GM19467 (cell line): Measurements from ENCODE around the gene TPH1.
"Not testable (repeated sequence)": the region's sequence is repeated elsewhere in the genome, so short reads cannot be mapped to it uniquely, and the experiment has no call there.

Experiments
- ATAC-seq: cut with Tn5 transposase; IDR thresholded peaks from one replicate; pipeline ENCODE4 v1.9.1; 2021; ENCODE audit warnings: mild to moderate bottlenecking, moderate library complexity; ENCODE audit not compliant: unreplicated experiment

TPH1 gene

DNA sequence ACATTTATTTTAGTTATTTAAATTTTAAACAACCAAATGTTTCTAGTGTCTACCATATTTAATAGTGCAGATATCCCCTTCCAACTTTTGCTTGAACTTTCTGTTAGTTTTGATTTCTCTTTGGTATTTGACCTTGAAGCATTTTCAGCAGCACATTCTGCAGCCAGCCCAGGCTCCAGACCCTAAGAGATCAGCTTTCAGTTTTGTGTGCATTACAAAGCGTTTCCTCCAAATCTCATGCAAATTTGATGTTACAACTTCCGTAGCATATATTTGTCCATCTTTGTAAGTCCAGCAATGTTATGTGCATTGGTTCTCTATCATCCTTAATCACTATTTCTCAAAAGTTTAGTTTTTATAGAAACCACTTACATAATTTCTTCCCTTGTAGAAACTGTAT, 18.6 kb downstream of the TPH1 start:
- no peak for ATAC-seq

DNA sequence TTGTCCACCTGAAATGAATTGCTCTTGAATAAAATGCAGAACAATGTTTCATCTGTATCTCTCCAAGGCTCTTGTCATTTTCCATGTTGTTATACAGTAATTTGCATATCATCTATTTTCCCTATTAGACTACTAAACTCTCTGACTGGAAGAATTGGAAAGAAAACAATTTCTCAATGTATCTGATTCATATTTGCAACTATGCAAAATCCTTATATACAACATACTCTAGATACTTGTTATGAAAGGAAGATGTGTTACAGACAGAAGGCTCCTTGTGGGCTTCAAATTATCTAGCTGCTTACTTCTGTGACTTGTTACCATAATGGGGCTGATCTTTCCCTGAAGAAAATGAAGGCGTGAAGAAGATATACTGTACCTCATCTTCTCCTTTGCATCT, 23.6 kb downstream of the TPH1 start:
- ATAC-seq, result no peak

DNA sequence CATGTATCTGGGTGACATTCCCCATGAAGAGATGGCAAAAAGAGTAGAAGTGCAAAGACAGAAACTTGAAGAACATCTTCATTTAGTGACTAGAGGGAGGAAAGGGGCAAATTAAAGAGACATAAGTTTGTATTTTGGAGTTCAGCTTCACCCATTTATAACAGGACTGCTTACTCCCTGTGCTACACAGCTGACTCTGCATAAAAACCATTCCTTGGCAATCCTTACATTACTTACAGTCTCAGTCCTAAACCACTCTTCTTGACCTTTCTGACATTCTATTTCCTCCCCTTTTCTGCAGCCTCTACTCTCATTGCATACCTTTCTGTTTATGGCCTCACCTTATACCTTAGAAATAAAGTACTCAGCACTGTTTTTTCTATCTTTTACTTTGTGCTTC, 26.4 kb downstream of the TPH1 start:
- ATAC-seq, result no peak

DNA sequence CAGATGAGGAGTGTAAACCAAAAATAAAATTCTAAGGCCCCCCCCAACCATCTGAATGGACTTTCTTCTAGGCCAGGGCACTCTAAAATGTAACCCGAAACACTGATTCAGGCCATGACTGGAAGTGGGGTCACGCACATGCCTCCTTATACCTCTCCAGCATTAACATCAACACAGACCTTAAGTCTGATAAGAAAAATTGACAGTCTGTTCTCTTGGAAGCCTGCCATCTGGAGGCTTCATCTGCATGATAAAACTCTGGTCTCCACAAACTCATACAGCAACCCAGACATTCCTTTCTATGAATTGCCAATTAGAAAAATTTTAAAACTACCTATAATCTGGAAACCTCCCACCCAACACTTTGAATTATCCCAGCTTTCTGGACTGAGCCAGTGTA, 29.3 kb downstream of the TPH1 start:
- ATAC-seq, result no peak

DNA sequence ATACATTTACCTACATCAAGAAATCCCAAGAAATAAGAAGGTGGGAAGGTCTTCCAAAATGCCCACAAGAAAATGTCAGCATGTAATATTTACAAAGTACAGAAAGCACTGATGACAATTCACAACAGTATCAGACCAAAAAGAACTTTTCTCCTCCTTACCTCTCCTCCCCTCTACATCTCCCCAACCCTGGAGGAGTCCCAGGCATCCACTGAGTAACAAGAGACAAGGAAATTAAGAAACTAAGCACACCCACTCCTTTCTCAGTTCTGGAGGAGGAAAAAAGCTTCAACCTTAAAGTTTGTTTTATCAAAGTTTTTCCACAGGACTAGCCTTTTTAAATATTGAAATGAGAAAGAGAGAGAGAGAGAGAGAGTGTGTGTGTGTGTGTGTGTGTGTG, 31.2 kb downstream of the TPH1 start:
- no peak for ATAC-seq

DNA sequence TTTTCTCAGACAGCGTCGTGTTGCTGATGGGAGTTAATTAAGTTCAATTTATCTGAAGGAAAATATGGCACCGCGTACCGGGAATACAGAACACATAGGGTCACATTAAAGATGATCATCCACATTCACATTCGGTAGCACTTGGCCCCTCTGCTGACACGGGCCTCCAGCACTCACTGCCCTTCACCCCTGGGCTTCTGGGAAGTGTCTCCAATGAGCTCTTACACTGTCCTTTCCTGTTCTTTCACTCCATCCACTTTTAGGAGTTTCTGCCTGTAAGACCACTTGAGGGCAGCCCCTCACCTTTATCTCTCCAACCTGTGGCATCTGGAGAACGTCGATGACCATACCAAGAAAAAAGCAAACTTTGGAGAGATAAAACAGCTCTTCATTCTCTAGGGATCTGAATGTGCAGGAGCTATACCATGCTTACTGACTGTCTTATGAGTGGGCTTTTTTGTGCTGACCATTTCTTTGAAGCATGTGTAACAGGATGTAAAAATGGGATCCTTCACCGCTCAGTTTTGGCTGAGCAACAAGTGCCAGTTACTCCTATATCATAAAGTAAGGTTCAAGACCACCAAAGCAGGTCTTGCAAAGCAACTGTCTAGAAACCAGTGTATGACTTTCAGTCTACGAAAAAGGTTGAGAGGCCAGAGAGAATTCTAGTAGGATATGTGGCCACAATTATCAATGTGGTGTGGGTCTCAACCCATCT, 32.1 kb downstream of the TPH1 start:
- no peak for ATAC-seq

DNA sequence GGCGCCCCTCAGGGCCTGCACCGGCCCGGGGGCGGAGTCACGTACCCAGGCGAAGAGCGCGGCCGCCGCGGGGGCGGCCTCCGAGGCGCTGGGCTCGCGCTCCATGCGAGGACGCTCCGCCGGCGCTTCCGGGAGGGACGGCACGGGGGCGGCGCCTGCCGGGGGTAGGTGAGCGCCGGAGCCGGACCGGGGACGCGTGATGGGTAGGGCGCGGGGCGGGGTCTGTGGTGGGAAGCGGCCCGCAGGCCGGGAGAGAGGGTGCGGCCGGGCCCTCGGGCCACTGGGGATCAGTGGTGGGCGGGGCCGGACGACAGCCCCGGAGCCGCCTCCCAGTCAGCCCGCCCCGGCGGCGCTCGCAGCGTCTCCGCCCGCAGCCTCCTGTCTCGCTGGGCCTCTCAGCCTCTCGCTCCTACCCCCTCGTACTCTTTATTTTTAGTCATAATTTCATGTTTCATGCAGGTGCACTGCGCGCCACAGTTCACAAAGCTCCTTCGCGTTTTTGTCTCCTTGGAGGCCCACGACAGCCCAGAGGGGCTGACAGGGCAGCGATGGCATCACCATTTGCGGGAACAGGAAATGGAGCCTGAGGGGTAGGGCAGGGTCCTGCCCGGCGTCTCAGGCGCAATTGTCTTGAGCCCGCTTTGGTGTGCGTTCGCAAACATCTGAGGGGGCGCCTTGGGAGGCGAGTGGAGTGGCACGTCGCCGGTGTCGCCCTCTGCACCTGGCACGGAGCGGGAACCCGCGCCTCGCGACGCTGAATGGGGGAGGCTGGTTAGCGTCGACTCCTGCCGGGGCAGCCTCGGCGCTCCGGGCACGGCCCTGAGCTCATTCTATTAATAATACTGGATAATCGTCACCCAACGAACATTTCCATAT, 32.9 kb downstream of the TPH1 start, which contains the start of gene SERGEF:
Gene SERGEF (minus strand): TSS at position 142 of the 876 bp plus-strand sequence. CDS start 37 bp downstream, at position 105.
- peak; percentile 90 for ATAC-seq

DNA sequence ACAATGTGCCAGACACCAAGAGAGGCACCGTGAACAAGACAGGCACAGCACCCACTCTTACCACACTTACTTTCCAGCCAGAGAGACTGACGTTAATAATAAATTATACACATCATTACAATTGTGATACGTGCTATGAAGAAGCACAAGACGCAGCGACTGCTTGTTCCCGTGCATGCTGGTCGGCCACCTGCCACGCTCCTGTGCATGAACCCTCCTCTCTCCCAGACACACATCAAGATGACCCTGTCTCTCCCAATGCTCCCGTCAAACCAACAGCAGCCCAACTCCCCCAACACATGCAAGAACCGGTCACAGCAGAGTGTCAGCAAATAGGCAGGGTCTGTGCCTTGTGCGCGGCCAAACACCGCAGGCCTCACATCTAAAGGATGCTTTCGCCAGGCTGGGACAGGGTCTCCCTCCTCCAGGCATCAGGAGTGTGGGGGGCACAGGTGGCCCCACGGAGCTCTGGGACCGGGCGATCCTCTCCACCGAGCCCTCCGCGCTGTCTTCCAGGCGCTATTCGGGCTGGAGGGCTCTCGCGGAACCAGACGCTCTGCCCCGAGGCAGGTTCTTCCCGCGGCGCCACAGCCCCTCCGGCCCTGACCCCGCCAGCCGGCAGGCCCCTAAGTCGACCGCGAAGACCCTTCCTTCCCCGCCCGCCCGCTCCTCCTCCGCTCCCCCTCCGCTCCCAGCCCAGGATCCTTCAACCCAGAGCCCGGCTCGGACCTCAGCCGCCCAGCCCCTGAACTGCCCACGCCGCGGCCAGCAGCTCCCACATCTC, 33.8 kb downstream of the TPH1 start:
- ATAC-seq, result no peak

DNA sequence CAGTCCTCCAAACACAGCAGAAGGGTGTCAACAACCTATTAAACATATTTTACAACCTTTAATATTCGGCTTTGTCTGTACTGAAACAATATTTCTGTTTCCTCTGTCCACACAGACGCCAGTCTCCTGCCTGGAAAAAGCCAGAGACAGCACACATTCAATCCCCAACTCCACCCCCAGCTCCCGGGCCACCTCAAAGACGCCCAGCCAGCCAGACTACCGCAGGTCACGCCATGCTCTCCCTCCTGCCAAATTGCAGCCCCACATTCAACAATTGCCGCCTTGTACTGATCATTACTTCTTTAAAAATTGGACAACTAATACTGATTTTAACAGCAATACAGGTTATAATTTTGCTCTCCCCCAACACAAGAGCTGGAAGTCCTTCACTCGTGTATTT, 34.4 kb downstream of the TPH1 start:
- no peak for ATAC-seq

DNA sequence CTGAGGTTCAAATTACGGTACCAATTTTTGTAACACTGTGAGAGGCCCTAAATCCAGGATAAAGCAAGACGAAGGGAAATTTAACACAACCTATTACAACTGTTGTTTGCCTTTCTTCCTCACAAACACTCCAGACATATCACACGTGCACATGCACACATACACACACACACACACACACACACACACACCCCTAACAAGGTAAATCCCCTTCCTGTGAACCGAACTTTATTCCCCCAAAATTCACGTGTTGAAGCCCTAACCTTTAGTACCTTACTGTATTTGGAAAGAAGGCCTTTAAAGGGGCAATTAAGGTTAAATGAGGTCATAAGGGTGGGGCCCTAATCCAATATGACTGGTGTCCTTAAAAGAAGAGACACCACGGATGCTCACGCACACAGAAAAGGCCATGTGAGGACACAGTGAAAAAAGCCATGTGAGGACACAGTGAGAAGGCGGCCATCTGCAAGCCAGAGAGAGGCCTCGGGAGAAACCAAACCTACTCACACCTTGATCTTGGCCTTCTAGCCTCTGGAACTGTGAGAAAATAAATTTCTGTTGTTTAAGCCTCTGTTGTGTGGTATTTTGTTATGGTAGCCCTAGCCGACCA, 35.0 kb downstream of the TPH1 start:
- ATAC-seq, result no peak

DNA sequence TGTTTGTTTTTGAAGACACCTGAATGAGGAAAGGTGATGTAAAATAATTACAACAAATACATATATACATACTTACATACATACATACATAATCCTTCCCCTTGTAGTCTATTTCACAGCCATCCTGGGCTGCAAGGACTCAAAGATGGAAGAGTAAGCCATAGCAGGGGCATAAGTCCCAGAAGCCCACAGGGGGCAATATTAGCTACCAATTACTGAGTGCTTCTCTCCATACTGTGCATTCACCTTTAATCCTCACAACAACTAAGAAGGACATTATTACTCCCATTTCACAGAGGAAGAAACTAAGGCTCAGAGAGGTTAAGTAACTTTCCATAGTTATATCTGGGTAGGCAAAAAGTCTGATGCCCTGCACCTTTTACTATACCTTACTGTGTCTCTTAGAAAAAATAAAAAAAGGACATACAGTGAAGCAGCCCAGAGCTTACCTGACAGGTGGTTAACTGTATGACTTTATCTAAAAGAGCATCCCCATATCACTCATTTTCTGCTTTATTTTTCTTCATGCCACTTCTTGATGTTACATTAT, 35.9 kb downstream of the TPH1 start:
- ATAC-seq, result no peak

DNA sequence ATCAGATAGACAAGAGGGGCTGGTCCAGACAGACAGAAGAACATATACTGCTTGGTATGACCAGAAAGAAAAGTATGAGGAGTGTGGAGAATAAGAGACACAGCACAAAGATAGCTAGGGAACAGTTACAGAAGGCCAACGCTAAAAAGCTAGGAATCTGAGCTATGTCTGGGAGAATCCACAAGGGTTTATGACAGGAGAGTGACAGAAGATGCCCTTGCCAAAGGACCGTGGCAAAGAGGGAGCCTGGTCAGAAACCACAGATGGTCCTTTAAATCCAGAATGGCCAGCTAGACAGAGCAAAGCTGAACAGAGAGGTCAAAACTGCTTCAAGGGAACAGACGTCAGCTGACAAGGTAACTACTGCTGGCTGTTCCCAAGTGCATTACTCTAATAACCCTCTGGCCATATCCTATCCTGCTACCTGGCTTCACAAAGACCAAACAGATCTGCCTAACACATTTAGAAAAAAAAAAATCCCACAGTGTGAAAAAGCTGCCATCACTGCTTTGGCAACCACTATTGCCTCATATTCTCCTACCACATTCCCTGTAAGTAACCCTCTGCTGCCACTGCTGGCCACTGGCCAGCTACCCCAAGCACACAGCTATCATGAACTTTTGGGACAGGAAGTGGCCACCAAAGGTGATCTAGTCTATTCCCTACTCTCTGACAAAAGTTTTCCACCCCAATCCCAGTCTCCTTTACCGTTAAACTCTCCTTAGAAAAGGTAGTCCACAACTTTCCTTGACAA, 40.5 kb downstream of the TPH1 start:
- ATAC-seq, result no peak

DNA sequence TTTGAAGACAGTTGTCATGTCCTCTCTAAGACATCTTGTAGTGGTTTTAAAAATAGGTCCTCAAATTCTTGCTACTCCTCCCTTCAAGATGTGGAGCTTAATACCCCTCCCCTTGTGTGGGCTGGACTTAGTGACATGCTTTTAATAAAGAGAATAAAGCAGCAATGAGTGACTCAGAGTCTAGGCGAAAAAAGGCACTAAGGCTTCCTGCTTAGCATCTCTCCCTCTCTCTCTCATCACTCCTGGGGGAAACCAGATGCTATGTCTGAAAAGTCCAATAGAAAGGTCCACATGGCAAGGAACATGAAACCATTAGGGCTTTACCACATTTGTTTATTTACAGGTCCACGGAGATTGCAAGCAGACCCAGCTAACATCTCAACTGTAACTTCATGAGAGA, 44.9 kb downstream of the TPH1 start:
- ATAC-seq, result no peak

DNA sequence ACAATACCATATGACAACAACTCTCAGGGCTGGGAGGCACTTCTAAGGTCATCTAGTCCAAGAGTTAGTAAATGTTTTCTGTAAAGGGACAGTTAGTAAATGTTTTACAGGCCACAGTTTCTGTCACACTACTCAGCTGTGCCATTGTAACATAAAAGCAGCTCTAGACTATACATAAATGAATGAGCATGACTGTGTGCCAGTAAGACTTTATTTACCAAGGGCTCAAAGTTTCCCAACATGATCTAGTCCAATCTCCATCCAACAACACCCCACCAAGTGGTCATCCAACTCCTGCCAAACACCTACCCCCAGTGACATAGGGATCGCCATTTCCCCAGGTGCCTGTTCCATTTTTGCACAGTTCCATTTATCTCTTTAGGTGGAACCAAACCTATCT, 45.3 kb downstream of the TPH1 start:
- no peak for ATAC-seq

DNA sequence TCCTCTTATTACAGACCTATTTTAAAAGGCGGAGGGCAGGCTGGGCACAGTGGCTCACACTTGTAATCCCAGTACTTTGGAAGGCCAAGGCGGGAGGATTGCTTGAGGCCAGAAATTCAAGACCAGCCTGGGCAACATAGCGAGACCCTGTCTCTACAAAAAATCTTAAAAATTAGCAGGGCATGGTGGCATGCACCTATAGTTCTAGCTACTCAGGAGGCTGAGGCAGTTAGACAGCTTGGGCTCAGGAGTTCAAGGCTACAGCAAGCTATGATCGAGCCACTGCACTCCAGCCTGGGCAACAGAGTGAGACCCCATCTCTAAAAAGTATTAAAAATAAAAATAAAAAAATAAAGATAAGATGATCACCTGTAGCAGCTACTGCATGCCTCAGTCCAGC, 45.9 kb downstream of the TPH1 start:
- ATAC-seq, result not testable (repeated sequence)
